ENCODE measurements around the gene ERAL1.
"Not testable (repeated sequence)": the region's sequence is repeated elsewhere in the genome, so short reads cannot be mapped to it uniquely, and the experiment has no call there.

Gene ERAL1

DNA sequence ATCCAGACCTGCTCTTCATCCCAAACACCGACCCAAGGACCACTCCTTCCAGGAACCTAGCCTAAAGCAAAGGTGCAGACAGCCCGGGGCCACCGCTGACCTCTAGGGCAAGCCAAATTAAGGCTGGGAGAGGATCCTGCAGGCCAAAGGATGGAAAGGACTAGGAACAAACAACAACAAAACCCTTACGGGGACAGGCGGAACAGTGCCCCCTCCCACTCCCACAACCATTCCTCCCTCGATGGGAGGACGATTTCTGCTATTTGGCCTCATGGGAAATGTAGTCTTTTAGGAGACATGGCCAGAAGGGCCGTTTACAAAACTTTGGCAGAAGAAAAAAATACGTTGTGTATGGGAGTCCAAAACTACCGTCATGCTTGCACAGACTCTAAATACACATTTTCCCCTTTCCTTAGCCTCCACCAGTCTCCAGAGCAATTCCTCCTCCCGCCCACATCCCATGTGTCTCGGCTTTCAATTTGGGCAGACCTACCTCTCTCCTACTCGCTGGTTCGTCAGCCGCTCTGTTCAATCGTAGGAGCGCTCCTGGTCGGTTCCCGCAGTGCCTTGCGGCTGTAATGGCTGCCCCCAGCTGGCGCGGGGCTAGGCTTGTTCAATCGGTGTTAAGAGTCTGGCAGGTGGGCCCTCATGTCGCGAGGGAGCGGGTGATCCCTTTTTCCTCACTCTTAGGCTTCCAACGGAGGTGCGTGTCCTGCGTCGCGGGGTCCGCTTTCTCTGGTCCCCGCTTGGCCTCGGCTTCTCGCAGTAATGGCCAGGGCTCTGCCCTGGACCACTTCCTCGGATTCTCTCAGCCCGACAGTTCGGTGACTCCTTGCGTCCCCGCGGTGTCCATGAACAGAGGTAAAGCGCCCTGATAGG is at the start of gene ERAL1:
ERAL1 (plus strand) TSS at position 560 of the 879 bp plus-strand sequence; CDS start at position 579, 19 bp downstream.
- in situ Hi-C loops (cut with HindIII; ENCODE audit: low sequenced_read_pairs): no loop called here

GRCh38 chr17:28807925-28808634 is 46.7 kb upstream of the ERAL1 start:
- in situ Hi-C loops (cut with HindIII; ENCODE audit: low sequenced_read_pairs): no loop called here

DNA sequence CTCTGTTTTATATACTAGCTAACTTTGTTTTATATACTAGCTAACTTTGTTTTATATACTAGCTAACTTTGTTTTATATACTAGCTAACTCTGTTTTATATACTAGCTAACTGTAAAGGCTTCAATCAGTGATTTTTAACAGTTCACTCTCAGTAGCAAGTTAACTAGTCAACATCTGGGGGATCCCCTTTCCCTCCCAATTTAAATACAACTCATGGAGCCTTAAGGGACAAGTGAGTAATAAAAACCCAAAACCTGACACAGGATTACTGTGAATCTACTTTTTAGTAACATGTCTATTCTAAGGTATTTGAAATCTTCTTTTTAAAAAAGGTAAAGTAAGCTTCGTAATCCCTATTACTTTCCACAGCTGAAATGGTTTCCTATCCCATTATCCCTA is 44.4 kb upstream of the ERAL1 start:
- in situ Hi-C loops (cut with HindIII; ENCODE audit: low sequenced_read_pairs): no loop called here

- in situ Hi-C loops (cut with HindIII; ENCODE audit: low sequenced_read_pairs): no loop called here
Measured at GRCh38 chr17:28811651-28812090, 43.1 kb upstream of the ERAL1 start.

- in situ Hi-C loops (cut with HindIII; ENCODE audit: low sequenced_read_pairs): no loop called here
Measured at GRCh38 chr17:28812091-28812747, 42.6 kb upstream of the ERAL1 start.

DNA sequence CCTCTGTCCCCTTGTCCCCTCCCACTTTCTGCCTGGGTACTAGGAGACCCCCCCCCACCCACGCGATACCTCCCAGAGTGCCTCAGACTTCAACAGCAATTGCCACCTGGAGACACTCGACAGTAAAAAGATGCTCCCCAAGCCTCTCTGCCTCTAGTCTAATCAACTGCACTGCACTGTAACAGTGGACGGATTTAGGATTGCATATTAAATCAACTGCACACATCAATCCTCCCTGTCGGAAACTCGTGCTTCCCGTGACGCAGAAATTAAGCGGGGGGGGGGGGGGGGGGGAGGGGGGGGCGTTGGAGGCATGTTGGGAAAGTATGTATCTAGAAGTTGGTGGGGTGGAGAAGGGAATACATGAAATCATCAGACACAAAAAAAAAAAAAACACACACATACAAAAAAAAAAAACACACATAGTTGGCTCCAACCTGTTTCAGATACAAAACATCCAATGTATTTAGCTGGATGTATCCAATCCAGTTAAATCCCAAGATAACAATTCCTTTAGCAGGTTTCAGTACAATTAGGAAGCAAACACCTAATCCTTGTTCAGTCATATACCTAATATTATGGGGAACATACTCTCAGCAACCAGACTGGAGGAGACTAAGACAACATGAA is 42.0 kb upstream of the ERAL1 start:
- in situ Hi-C loops (cut with HindIII; ENCODE audit: low sequenced_read_pairs): no loop called here

- in situ Hi-C loops (cut with HindIII; ENCODE audit: low sequenced_read_pairs): no loop called here
Measured at GRCh38 chr17:28816540-28816939, 38.3 kb upstream of the ERAL1 start.

GRCh38 chr17:28818819-28819221 is 36.0 kb upstream of the ERAL1 start:
- in situ Hi-C loops (cut with HindIII; ENCODE audit: low sequenced_read_pairs): no loop called here

DNA sequence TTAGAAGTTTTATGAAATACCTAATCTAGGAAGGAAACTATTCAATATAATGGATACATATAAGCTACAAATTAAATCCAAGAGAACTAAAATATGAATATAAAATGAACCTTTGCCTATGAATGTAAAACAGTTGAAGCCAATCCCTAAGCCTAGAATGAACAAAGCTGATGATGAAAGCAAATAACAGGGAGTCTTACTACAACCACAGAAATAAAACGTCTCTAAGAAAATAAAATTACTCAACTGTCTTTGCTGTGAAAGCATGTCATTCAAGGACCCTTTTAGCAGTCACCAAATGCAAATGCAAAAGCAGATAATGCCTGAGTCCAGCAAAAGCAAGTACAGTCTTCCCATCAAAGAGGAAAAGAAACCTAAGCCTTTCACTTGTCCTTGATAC is 35.2 kb upstream of the ERAL1 start:
- in situ Hi-C loops (cut with HindIII; ENCODE audit: low sequenced_read_pairs): no loop called here

GRCh38 chr17:28827672-28828071 is 27.1 kb upstream of the ERAL1 start:
- in situ Hi-C loops (cut with HindIII; ENCODE audit: low sequenced_read_pairs): no loop called here

GRCh38 chr17:28828294-28829040 is 26.3 kb upstream of the ERAL1 start:
- in situ Hi-C loops (cut with HindIII; ENCODE audit: low sequenced_read_pairs): no loop called here

DNA sequence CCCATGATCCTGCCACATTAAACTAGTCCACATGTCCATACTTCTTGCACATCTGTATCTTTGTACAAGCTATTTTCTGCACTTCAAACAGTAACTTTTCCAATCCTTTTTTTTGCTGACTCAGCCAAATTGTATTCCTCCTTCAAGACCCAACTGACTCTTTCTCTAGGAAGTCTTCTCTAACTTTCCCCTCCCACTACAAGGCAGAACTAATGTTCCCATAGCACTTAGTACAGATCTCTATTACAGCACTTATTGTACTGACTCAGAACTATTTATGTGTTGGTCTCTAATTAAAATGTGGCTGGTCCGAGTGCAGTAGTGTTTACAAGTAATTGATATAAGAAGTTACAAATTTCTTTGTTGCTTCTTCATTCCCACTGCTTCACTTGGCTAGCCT is 20.4 kb upstream of the ERAL1 start:
- in situ Hi-C loops (cut with HindIII; ENCODE audit: low sequenced_read_pairs): no loop called here

GRCh38 chr17:28836541-28836940 is 18.3 kb upstream of the ERAL1 start:
- in situ Hi-C loops (cut with HindIII; ENCODE audit: low sequenced_read_pairs): not testable (repeated sequence)

- in situ Hi-C loops (cut with HindIII; ENCODE audit: low sequenced_read_pairs): no loop called here
Measured at GRCh38 chr17:28839221-28839620, 15.6 kb upstream of the ERAL1 start.

- in situ Hi-C loops (cut with HindIII; ENCODE audit: low sequenced_read_pairs): no loop called here
Measured at GRCh38 chr17:28841901-28842281, 12.9 kb upstream of the ERAL1 start.

DNA sequence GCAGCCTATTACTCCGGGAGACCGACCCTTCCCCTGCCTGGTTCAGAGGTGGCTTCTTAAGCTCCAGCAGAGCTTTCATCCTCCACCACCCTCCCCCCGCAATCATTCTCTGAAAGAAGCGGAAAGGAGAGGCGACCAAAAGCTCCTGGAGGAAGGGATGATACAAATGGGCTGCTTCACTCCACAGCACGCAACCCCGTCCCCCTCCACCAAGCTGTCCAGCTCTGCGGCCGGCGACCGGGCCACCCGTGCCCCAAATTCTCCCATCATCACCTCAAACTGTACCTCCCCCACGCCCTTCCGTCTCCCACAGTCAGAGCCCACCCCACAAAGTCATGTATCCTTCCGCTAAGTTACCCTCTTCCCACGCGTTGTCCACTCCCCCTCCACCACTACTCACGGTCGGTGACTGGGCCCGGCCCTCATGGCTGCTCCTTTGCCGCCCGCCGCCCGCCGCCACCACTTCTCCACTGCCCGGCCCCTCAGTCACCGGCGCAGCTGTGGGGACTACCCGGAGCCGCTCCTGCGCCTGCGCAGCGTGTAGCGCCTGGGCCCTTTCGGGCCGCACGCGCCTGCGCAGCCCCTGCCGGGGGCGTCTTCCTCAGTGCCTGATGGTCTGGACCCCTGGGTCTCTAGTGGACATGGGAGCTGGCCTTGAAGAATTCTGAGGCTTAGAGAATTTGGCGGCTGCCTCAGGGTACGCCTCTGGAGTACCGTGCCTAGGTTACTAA is 12.4 kb upstream of the ERAL1 start, which contains the start of gene FAM222B:
FAM222B (minus strand) TSS at position 509 of the 731 bp plus-strand sequence. CDS start 76,123 bp downstream, outside the sequence.
- in situ Hi-C loops (cut with HindIII; ENCODE audit: low sequenced_read_pairs): no loop called here

DNA sequence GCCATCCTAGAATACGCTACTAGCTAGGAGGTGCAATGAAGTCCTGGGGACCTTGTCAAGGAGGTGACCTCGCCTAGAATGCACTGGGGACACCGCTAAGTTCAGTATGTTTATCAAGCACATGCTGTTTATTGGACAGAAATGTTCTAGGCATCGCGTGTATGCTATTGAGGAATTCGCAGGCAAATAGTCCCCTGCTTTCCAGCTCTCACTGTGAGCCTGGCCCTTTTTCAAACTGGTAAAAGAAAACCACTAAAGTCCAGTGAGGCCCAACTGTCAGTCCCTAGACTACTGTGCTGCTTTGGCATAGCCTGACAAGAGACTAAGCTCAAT is 11.0 kb upstream of the ERAL1 start:
- in situ Hi-C loops (cut with HindIII; ENCODE audit: low sequenced_read_pairs): no loop called here

GRCh38 chr17:28846231-28846630 is 8.6 kb upstream of the ERAL1 start:
- in situ Hi-C loops (cut with HindIII; ENCODE audit: low sequenced_read_pairs): no loop called here

DNA sequence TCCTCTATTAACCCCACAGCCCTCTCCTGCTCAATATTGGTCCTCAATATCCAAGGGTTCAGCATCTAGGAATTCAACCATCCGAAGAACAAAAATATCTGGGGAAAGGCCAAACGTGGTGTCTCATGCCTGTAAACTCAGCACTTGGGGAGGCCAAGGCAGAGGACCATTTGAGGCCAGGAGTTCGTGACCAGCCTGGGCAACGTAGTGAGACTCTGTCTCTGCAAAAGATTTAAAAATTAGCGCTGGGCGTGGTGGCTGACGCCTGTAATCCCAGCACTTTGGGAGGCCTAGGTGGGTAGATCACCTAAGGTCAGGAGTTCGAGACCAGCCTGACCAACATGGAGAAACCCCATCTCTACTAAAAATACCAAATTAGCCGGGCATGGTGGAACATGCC is 8.1 kb upstream of the ERAL1 start:
- in situ Hi-C loops (cut with HindIII; ENCODE audit: low sequenced_read_pairs): not testable (repeated sequence)

- in situ Hi-C loops (cut with HindIII; ENCODE audit: low sequenced_read_pairs): not testable (repeated sequence)
Measured at GRCh38 chr17:28848667-28849066, 6.1 kb upstream of the ERAL1 start.

Data from DLD1 (cell line).